Panc1 (cell line): ENCODE results near the gene SYNE1. TPM values are rescaled to one million over a fixed set of nuclear protein-coding genes. Genes with fewer than 3 reads are reported as not detected.

Source experiments
- ATAC-seq: fragments of 200-7000 bp; cut with Tn5 transposase; 2 replicates; pipeline ENCODE4 v1.9.1; 2020; ENCODE audit warnings: mild to moderate bottlenecking, moderate library complexity
- BruUV-seq: library from RNA; stranded (reverse); fragments of 400-500 nt; replicated peaks from 2 replicates; lab custom pipeline; 2021; lab: Mats Ljungman, UMichigan
- CTCF ChIA-PET: fragments of 300-600 bp; sonication (Branson Sonifier 250); formaldehyde crosslinking; loops from one replicate; lab custom pipeline; 2022; ENCODE audit warnings: antibody characterized with exemption; lab: Charles Lee
- POLR2A ChIA-PET: fragments of 300-600 bp; sonication (Branson Sonifier 250); formaldehyde crosslinking; loops from one replicate; lab custom pipeline; 2022; ENCODE audit warnings: antibody characterized with exemption; lab: Charles Lee
- DNase-seq: peaks from one replicate; pipeline ENCODE4 v3.0.0-alpha.2; 2010; ENCODE audit warnings: low read depth, low spot score
- H3K27ac ChIP-seq: 2 replicates; pipeline ENCODE4 v1.5.1; 2011; ENCODE audit warnings: mild to moderate bottlenecking, low read length, inconsistent platforms
- H3K27me3 ChIP-seq: fragments of 200-500 bp; sonication (Bioruptor generic); 2 replicates; pipeline ENCODE4 v1.6.0; 2014; ENCODE audit warnings: low read length, inconsistent platforms; ENCODE audit not compliant: control insufficient read depth, insufficient read depth
- H3K36me3 ChIP-seq: fragments of 200-500 bp; sonication (Bioruptor generic); 2 replicates; pipeline ENCODE4 v1.5.1; 2014; ENCODE audit warnings: inconsistent platforms, mild to moderate bottlenecking, low read length, moderate library complexity; ENCODE audit not compliant: control insufficient read depth, insufficient read depth
- H3K4me1 ChIP-seq: 2 replicates; pipeline ENCODE4 v1.5.1; 2011; ENCODE audit warnings: inconsistent platforms, mild to moderate bottlenecking, low read length, moderate library complexity; ENCODE audit not compliant: control insufficient read depth, insufficient read depth
- H3K4me3 ChIP-seq, 2 experiments: 2 replicates each; pipeline ENCODE4 v1.5.1; 2011 to 2012; ENCODE audit warnings: low read depth in 2 of 2, low read length in 2 of 2, mild to moderate bottlenecking in 2 of 2, inconsistent platforms in 1 of 2, moderate library complexity in 1 of 2
- H3K9me3 ChIP-seq: fragments of 200-500 bp; sonication (Bioruptor generic); 2 replicates; pipeline ENCODE4 v1.5.1; 2014; ENCODE audit warnings: low read depth, mild to moderate bottlenecking, inconsistent platforms, low read length, moderate library complexity; ENCODE audit not compliant: control insufficient read depth, insufficient read depth
- CTCF ChIP-seq: fragments of 450-650 bp; IDR thresholded peaks from 2 replicates; pipeline ENCODE4 v1.5.1; 2017; ENCODE audit warnings: mild to moderate bottlenecking
- POLR2AphosphoS5 ChIP-seq: IDR thresholded peaks from 2 replicates; pipeline ENCODE4 v1.6.1; 2012; ENCODE audit warnings: mild to moderate bottlenecking, low read depth, low read length, moderate library complexity
- REST ChIP-seq, 2 experiments: IDR thresholded peaks; 2 replicates each; pipeline ENCODE4 v1.6.1; 2011 to 2012; ENCODE audit warnings: low read depth in 2 of 2, control low read depth in 1 of 2, low read length in 1 of 2, mild to moderate bottlenecking in 1 of 2, moderate library complexity in 1 of 2; ENCODE audit not compliant: insufficient read depth in 1 of 2
- SIN3A ChIP-seq: IDR thresholded peaks from 2 replicates; pipeline ENCODE4 v1.6.1; 2012; ENCODE audit warnings: low read depth, mild to moderate bottlenecking, low read length, moderate library complexity, borderline replicate concordance; ENCODE audit not compliant: insufficient read depth
- TCF7L2 ChIP-seq: IDR thresholded peaks from 2 replicates; pipeline ENCODE4 v1.6.1; 2011; ENCODE audit warnings: mild to moderate bottlenecking, low read depth, low read length, inconsistent platforms
- in situ Hi-C: cut with HindIII; loops from 2 replicates; pipeline ENCODE4 v1.10.0; 2016; ENCODE audit warnings: low sequenced_read_pairs, low pct_unique_long_range_greater_than_20kb
- intact Hi-C: fragments of 100-400 bp; cut with micrococcal nuclease; formaldehyde crosslinking; loops from one replicate; pipeline ENCODE4 v1.10.0; 2022; ENCODE audit not compliant: unreplicated experiment
- total RNA-seq: library from RNA; stranded (reverse); gene quantifications from one replicate; pipeline ENCODE4 v1.2.1, GENCODE V29; 2021; ENCODE audit not compliant: unreplicated experiment

The SYNE1 gene
- total RNA-seq, 1 experiment from 2014 or later, result 3.2 TPM

DNA sequence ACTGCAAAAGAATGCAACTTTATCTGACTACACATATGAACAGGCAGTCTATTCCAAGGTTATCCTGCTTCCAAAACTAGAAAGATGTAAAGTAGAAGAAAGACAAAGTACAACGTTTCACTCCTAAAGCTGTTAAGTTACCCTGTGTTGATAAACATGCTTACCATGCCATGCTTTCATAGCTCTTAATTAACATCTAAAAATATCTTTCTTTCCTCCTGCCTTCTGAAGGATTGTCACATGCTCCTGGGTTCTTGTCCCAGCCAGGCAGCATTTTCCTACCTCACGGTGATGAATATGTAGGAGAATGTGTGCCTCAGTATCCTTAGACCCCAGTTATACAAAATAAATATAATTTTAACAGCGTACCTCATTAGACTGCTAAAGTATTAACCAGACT lies 344.6 kb downstream of the SYNE1 start:
- intact Hi-C loops (no loop called here), in situ Hi-C loops (no loop called here)
- ChIA-PET CTCF (interaction anchor here (0.6 kb wide), 1 partner anchor 46 kb away, joined by 3 read pairs; no protein-coding TSS in a partner anchor), POLR2A (no interaction called here)
- H3K9me3 ChIP-seq, result no peaks in the 10 kb centered on the region
- H3K27ac ChIP-seq, result no peak overlapping the region
- ATAC-seq (no peak), DNase-seq (no peak)
- TF ChIP-seq REST (IDR thresholded peaks at IDR 0.05; ENCODE audit: insufficient read depth in 1 of 2, low read depth in 2 of 2, low read length in 1 of 2) (no peak), POLR2AphosphoS5 (no peak), TCF7L2 (no peak), CTCF (no peak), SIN3A (no peak)
- H3K36me3 ChIP-seq, result no peaks in the 10 kb centered on the region
- no peaks in the 10 kb centered on the region for H3K4me1 ChIP-seq
- H3K27me3 ChIP-seq, result no peaks in the 10 kb centered on the region
- no TSS peak for BruUV-seq
- H3K4me3 ChIP-seq, result no peak overlapping the region

DNA sequence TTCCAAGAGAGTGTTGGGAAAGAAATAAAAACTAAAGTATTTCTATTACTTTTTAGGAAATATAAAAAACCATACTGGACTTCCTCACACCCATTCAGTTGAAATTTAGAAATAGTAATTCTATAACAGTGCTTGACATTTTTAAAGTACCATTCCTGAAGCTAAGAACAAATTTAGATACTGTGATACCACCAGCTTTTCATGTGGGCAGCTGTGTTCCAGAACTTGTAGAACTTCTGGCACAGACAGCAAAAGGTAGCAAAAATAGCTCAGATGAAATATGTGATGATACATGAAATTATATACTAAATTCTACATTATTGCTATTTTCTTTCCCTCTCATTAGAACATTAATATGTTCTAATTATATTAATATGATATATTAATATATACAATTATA lies 346.5 kb downstream of the SYNE1 start:
- H3K27ac ChIP-seq, result no peak overlapping the region
- TF ChIP-seq SIN3A, result no peak
- TF ChIP-seq REST (IDR thresholded peaks at IDR 0.05; ENCODE audit: insufficient read depth in 1 of 2, low read depth in 2 of 2, low read length in 1 of 2), result no peak
- TF ChIP-seq CTCF, result no peak
- no peak for TF ChIP-seq TCF7L2
- no peak for TF ChIP-seq POLR2AphosphoS5
- in situ Hi-C loops (no loop called here), intact Hi-C loops (no loop called here)
- no peak for ATAC-seq
- no peaks in the 10 kb centered on the region for H3K36me3 ChIP-seq
- no peaks in the 10 kb centered on the region for H3K4me1 ChIP-seq
- POLR2A ChIA-PET, result no interaction called here
- no TSS peak for BruUV-seq
- no peaks in the 10 kb centered on the region for H3K27me3 ChIP-seq
- DNase-seq, result no peak
- H3K4me3 ChIP-seq, result no peak overlapping the region
- CTCF ChIA-PET, result interaction anchor here (0.9 kb wide), 1 partner anchor 48 kb away, joined by 3 read pairs; no protein-coding TSS in a partner anchor
- no peaks in the 10 kb centered on the region for H3K9me3 ChIP-seq
